GM19372 (cell line): ENCODE measurements around the gene RIPPLY3.
"Not testable (repeated sequence)": the region's sequence is repeated elsewhere in the genome, so short reads cannot be mapped to it uniquely, and the experiment has no call there.

Experiments
- ATAC-seq: cut with Tn5 transposase; IDR thresholded peaks from one replicate; pipeline ENCODE4 v1.9.1; 2021; ENCODE audit warnings: mild to moderate bottlenecking, low read depth, moderate library complexity; ENCODE audit not compliant: unreplicated experiment

RIPPLY3 gene

GRCh38 chr21:37005548-37006485, 685 bp upstream of the RIPPLY3 start:
- ATAC-seq: no peak

- ATAC-seq: no peak
Measured at GRCh38 chr21:37008724-37009123, 2.2 kb downstream of the RIPPLY3 start.

- ATAC-seq: peak; percentile 83
Measured at GRCh38 chr21:37009740-37010341, 3.3 kb downstream of the RIPPLY3 start.

DNA sequence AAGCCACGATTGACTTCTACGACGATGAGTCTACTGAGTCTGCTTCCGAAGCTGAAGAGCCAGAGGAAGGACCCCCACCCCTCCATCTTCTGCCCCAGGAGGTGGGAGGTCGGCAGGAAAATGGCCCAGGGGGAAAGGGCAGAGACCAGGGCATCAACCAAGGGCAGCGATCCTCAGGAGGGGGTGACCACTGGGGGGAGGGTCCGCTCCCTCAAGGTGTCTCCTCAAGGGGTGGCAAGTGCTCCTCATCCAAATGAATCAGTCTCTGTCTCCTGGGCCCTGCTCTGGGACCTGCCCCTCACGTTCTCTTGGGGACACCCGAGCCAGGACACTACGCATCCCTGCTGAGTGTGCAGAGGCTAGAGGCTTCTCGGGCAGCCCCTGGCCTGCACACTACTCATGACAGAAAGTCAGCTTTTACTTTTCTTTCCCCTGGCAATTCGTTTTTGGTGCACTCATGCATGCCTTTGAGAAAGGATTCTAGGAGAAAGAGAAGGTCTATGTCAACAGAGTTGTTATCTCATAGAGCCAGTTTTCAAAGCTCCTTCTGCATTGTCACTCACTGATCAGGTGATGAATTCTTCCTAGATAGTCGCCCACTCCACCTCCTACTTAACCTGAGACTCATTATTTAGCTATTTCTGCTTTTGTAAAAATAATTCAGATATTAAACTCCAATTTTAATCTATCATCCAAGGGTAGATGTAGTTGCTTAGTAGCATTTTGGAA, 11.6 kb downstream of the RIPPLY3 start:
- ATAC-seq: no peak

- no peak for ATAC-seq
Measured at GRCh38 chr21:37026499-37026898, 20.0 kb downstream of the RIPPLY3 start.

DNA sequence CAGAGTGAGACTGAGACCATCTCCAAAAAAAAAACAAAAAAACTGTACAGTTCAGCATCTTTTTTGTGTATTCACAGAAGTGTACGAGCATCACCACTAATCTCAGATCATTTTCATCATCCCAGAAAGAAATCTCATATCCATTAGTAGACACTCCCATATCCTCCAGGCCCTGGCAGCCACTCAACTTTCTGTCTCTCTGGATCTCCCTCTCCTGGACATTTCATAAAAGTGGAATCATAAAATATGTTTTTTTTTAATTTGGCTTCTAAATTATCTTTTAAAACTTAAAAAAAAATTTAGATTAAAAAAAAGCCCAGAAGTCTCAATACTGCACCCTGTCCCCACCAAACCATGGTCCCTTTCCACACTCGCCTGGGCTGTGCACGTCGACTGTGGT, 22.1 kb downstream of the RIPPLY3 start:
- ATAC-seq: no peak

DNA sequence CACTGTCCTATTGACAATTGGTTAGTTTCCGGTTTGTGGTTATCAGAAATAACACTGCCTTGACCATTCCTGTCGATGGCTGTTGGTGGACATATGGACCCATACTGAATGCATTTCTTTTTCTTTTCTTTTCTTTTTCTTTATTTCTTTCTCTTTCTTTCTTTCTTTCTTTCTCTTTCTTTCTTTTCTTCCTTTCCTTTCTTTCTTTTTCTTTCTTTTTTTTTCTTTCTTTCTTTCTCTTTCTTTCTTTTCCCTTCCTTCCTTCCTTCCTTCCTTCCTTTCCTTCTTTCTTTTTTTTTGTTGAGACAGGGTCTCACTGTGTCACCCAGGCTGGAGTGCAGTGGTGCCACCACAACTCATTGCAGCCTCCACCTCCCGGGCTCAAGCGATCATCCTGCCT, 24.4 kb downstream of the RIPPLY3 start:
- ATAC-seq: no peak

DNA sequence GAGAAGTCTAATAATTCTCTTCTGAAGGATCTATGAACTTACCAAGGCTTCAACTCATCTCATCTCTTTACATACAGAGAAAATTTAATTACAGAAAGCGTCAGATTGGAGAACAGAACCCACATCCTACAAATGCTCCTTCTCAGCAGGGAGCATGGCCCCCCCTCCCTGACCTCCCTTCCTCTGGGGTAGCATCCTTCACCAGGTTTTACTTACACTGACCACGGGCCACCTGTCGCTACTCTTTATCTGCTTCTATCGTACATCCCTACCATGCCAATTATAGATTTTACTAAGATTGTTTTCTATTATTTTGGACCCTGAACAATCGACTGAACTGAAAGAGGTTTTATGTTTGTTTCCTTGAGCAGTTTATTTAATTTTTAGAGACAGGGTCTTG, 25.8 kb downstream of the RIPPLY3 start:
- ATAC-seq: no peak

- ATAC-seq: no peak
Measured at GRCh38 chr21:37032877-37033471, 26.5 kb downstream of the RIPPLY3 start.

GRCh38 chr21:37034394-37034793, 27.9 kb downstream of the RIPPLY3 start:
- ATAC-seq: not testable (repeated sequence)

GRCh38 chr21:37036177-37036576, 29.7 kb downstream of the RIPPLY3 start:
- no peak for ATAC-seq

DNA sequence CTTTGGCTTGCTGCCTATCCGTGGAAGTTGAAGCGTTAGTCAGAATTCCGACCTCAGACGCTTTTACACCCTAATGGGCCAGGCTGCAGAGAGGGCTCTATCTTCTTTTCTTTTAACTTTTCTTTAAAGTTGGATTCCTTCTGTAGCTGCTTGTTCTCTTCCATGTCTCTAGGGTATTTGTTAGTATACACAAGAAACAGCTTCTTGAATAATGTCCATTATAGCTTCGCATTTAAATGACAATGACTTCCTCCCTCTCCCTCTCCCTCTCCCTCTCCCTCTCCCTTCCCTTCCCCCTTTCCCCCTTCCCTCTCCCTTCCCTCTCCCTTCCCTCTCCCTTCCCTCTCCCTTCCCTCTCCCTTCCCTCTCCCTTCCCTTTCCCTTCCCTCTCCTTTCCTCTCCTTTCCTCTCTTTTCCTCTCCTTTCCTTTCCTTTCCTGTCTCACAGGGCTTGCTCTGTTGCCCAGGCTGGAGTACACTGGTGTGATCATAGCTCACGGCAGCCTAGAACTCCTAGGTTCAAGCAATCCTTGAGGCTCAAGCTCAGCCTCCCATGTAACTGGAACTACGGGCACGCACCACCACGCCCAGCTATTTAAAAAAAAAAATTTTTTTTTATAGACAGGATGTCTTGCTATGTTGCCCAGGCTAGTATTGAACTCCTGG, 33.0 kb downstream of the RIPPLY3 start:
- no peak for ATAC-seq

- ATAC-seq: no peak
Measured at GRCh38 chr21:37040212-37040611, 33.7 kb downstream of the RIPPLY3 start.

GRCh38 chr21:37041706-37042271, 35.3 kb downstream of the RIPPLY3 start:
- ATAC-seq: no peak

- ATAC-seq: no peak
Measured at GRCh38 chr21:37043818-37044217, 37.3 kb downstream of the RIPPLY3 start.

DNA sequence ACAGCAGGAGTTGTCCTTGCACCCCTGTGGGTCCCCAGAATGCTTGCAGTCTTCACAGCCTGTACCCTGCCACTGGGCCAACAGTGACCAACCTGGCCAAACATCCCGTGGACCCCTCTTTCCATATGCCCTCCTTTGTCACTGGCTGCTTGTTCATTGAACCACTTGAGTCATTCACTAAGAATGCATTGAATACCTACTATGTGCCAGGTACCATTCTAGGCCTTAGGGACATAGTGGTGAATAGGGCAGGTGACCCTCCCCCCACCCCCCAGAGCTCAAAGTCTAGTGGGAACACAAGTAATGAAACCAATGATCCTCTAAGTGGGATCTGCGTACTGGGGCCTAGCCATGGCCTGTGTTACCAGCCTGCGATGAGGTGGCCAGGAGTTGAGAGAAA, 38.1 kb downstream of the RIPPLY3 start:
- ATAC-seq: no peak

- no peak for ATAC-seq
Measured at GRCh38 chr21:37045149-37045548, 38.6 kb downstream of the RIPPLY3 start.

DNA sequence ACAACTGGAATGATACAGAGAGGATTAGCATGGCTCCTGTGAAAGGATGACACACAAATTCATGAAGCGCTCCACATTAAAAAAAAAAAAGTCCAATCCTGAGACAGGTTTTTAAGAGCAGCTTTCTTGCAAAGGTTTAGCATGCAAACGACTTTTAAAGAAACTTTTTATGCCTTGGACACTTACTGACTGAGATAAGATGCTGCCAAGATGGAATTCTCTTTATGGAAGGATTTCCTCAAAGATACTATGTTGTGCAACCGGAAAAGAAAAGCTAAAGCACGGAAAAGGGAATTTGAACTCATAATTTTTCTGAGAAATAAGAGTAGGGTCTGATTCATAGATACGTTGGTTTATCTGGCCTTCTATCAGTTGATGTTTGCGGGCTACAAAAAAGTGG, 39.1 kb downstream of the RIPPLY3 start:
- no peak for ATAC-seq

- no peak for ATAC-seq
Measured at GRCh38 chr21:37047079-37047478, 40.6 kb downstream of the RIPPLY3 start.

DNA sequence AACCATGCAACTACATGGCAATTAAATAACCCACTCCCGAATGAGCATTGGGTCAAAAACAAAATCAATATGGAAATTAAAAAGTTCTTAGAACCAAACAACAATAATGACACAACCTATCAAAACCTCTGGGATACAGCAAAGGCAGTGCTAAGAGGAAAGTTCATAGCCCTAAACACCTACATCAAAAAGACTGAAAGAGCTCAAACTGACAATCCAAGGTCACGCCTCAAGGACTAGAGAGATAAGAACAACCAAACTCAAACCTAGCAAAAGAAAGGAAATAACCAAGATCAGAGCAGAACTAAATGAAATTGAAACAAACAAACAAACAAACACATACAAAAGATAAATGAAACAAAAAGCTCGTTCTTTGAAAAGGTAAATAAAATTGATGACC, 43.2 kb downstream of the RIPPLY3 start:
- not testable (repeated sequence) for ATAC-seq
